ENCODE data around the gene FGD3. TPM values are rescaled to one million over a fixed set of nuclear protein-coding genes. Genes with fewer than 3 reads are reported as not detected.

FGD3 gene
- polyA plus RNA-seq, 3 donors: 5.0 to 7.7 (median 7.0) TPM

GRCh38 chr9:93020771-93021670, 73.7 kb downstream of the FGD3 start:
- H3K27ac ChIP-seq (ENCODE audit: low read depth, low read length): no peak overlapping the region
- 71 to 78% (median 73%) methylated on average over 26 to 27 of the region's 27 CpGs for WGBS, 3 donors

GRCh38 chr9:93022066-93022465, 74.7 kb downstream of the FGD3 start:
- no peak overlapping the region for H3K27ac ChIP-seq (ENCODE audit: low read depth, low read length)
- 85 to 92% (median 92%) methylated on average over 9 of the region's 9 CpGs for WGBS, 3 donors

GRCh38 chr9:93022721-93023520, 75.6 kb downstream of the FGD3 start:
- no peak overlapping the region for H3K27ac ChIP-seq (ENCODE audit: low read depth, low read length)
- 91 to 94% (median 92%) methylated on average over 23 of the region's 23 CpGs for WGBS, 3 donors

GRCh38 chr9:93023521-93023815, 76.1 kb downstream of the FGD3 start:
- WGBS, 3 donors: 68 to 85% (median 84%) methylated on average over 4 of the region's 4 CpGs
- no peak overlapping the region for H3K27ac ChIP-seq (ENCODE audit: low read depth, low read length)

- no peak overlapping the region for H3K27ac ChIP-seq (ENCODE audit: low read depth, low read length)
- WGBS, 3 donors: 67 to 78% (median 77%) methylated on average over 4 of the region's 4 CpGs
Measured at GRCh38 chr9:93024646-93024910, 77.3 kb downstream of the FGD3 start.

GRCh38 chr9:93024986-93025630, 77.8 kb downstream of the FGD3 start:
- 77 to 88% (median 86%) methylated on average over 11 of the region's 11 CpGs for WGBS, 3 donors
- H3K27ac ChIP-seq (ENCODE audit: low read depth, low read length): no peak overlapping the region

GRCh38 chr9:93025736-93026135, 78.4 kb downstream of the FGD3 start:
- WGBS, 3 donors: 66 to 79% (median 71%) methylated on average over 8 of the region's 8 CpGs
- H3K27ac ChIP-seq (ENCODE audit: low read depth, low read length): no peak overlapping the region

- no peak overlapping the region for H3K27ac ChIP-seq (ENCODE audit: low read depth, low read length)
- WGBS, 3 donors: 92 to 94% (median 94%) methylated on average over 7 of the region's 7 CpGs
Measured at GRCh38 chr9:93026640-93027039, 79.3 kb downstream of the FGD3 start.

GRCh38 chr9:93027750-93028149, 80.4 kb downstream of the FGD3 start:
- H3K27ac ChIP-seq (ENCODE audit: low read depth, low read length): no peak overlapping the region
- 94 to 96% (median 95%) methylated on average over 10 of the region's 10 CpGs for WGBS, 3 donors

GRCh38 chr9:93028448-93029006, 81.2 kb downstream of the FGD3 start:
- WGBS, 3 donors: 23 to 53% (median 25%) methylated on average over 6 of the region's 6 CpGs

GRCh38 chr9:93030642-93031628, 83.6 kb downstream of the FGD3 start:
- no peak overlapping the region for H3K27ac ChIP-seq (ENCODE audit: low read depth, low read length)
- WGBS, 3 donors: 74 to 81% (median 78%) methylated on average over 9 of the region's 9 CpGs

More at GRCh38 chr9:93028448-93029006, 81.2 kb downstream of the FGD3 start:
- H3K27ac ChIP-seq (ENCODE audit: low read depth, low read length): no peak overlapping the region

- no peak overlapping the region for H3K27ac ChIP-seq (ENCODE audit: low read depth, low read length)
- WGBS, 3 donors: 49 to 73% (median 50%) methylated on average over 10 of the region's 10 CpGs
Measured at GRCh38 chr9:93031629-93032430, 84.5 kb downstream of the FGD3 start.

- whole genome bisulfite sequencing, 3 donors: 75 to 88% (median 85%) methylated on average over 12 of the region's 12 CpGs
- no peak overlapping the region for H3K27ac ChIP-seq (ENCODE audit: low read depth, low read length)
Measured at GRCh38 chr9:93032545-93032944, 85.2 kb downstream of the FGD3 start.

GRCh38 chr9:93033531-93033930, 86.2 kb downstream of the FGD3 start:
- WGBS, 3 donors: 44 to 57% (median 53%) methylated on average over 6 of the region's 6 CpGs
- H3K27ac ChIP-seq (ENCODE audit: low read depth, low read length): no peak overlapping the region

- H3K27ac ChIP-seq (ENCODE audit: low read depth, low read length): no peak overlapping the region
- WGBS, 3 donors: 83 to 91% (median 90%) methylated on average over 19 of the region's 19 CpGs
Measured at GRCh38 chr9:93035106-93035660, 87.9 kb downstream of the FGD3 start.

GRCh38 chr9:93035821-93036351, 88.6 kb downstream of the FGD3 start:
- H3K27ac ChIP-seq (ENCODE audit: low read depth, low read length): no peak overlapping the region
- 78 to 85% (median 81%) methylated on average over 13 of the region's 13 CpGs for WGBS, 3 donors

Measured in adipose tissue (tissue), 3 donors.